Activated T-cell treated with anti-CD3 and anti-CD28 coated beads for 24 hours (primary cell): ENCODE measurements around the gene ANKRD1.
A peak's percentile ranks its signal among the peaks of the same experiment; 100 is the strongest.
"Not testable (repeated sequence)": the region's sequence is repeated elsewhere in the genome, so short reads cannot be mapped to it uniquely, and the experiment has no call there.

Experiments used
- DNase-seq: peaks from one replicate; pipeline ENCODE4 v3.0.0-alpha.2; 2020; ENCODE audit warnings: low read depth

ANKRD1 gene

DNA sequence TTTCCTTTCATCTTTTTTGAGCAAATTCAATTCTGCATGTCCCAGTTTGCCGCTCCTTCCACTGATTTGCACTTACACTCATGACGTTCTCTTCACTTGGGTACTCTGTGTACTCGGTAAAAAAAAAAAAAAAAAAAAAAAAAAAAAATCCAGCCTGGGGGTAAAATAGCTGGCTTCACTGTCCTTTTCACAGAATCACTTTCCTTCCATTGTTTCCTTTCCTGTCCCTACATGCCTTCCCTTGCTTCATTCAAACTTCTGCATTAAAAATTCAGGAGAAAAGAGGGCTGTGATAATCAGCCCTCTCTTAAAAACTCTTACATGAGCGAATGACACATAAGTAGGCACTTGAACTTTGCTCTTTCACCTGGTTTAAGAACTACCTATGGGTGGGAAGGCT, 8.7 kb downstream of the ANKRD1 start:
- no peak for DNase-seq

DNA sequence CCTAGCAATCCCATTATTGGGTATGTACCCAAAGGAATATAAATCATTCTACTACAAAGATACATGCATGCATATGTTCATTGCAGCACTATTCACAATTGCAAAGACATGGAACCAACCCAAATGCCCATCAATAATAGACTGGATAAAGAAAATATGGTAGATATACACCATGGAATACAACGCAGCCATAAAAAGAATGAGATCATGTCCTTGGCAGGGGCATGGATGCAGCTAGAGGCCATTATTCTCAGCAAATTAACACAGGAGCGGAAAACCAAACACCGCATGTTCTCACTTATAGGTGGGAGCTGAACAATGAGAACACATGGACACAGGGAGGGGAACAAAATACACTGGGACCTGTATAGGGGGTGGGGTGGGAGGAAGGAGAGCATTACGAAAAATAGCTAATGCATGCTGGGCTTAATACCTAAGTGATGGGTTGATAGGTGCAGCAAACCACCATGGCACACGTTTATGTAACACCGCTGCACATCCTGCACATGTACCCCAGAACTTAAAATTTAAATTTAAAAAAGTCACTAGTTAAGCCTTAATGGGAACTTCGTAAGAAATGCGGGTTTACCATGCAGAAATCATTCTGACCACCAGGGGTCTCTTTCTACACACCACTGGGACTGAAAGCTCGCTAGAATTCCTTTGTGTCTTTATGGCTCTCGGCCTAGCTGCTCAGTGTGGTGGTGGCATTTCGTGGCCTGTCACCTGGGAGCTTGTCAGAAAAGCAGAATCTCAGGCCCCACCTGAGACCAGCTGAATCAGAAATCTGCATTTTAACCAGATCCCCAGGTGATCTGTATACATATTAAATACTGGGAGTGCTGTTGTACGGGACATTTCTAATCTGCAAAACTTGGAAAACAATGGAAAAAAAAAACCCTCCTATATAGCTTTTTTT, 9.5 kb downstream of the ANKRD1 start:
- DNase-seq = peak; percentile 38

DNA sequence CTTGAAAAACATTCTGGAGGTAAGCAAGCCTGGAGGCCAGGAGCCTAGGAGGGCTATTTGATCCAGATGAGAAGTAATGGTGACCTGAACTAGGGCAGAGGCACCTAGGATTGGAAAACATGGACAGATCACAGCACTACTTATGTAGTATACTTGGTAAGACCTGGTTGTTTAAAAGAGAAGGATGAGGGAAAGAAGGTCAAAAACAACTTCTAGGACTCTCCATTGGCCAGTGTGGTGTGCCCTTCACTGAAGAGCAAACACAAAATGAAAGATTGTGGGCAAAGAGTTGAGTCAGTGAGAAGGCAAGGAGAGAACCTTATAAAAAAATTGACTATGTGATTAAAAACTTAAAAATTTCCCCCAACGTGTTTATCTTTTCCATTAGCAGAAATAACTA, 14.3 kb downstream of the ANKRD1 start:
- DNase-seq = no peak

DNA sequence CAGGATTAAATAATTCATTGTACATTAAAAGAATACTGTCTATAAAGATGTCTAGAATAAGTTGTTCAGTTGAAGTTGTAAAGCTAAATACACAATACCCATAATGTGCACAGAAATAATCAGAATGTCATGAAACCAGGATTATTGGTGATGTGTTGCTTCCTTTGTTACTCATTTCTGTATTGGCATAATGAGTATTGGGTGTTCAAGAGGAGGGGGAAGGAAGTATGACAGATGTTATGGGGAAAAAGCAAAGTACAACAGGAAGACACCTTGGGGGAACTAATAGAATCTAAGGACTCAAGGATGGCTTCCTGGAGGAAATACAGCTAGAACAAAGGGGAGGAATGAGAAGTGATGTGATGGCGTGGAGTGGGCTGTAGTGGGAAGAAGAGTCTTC, 15.0 kb downstream of the ANKRD1 start:
- no peak for DNase-seq

DNA sequence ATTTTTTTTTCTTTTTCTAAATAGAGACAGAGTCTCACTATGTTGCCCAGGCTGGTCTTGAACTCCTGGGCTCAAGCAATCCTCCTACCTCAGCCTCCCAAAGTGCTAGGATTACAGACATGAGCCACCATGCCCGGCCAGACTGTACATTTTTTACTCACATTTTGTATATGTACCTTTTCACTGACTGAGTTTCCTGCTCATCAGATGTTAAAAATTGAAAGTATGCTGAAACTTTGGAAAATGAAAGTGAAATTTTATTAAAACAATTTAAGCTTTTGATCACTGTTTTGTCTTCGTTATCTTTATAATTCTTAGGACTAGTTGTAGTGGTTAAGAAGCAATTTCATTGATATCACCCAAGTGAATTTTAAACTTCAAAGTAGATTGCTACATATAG, 24.0 kb downstream of the ANKRD1 start:
- DNase-seq = not testable (repeated sequence)

DNA sequence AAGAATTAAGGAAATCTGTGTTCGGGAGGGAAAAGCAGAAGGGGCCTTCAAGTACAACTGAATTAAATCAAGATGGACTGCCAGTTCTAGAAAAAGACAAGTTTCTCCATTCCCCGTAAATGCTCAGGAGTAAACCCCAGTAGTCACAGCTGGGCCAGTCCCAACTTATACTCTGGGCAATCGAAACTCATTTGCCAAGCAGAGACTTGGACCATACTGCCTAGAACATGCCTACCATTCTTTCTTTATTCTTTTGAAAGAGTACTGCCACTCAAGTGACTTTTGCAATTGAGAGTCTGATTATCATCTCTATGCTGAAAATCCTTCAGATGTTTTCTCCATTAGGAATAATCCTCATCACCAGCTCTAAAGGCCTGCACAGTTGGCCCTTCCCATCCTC, 27.7 kb downstream of the ANKRD1 start:
- DNase-seq = no peak

DNA sequence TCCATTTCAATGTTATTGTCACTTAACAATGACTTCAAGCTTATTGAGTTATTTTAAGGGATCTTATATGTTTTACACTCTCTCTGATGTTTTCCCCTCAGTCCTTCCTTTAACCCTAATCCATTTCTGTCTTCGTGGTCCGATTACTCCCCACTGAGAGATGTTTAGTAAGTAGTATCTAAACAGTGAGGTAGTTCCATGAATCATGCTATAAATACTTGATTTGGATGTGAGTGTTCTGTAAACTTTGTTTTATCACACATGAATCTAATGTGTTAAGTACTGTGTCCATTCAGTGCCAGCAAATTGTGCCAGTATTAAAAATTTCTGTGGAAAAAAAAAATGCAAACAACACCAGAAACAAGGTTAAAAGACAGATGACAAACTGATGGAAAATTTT, 30.5 kb downstream of the ANKRD1 start:
- no peak for DNase-seq

DNA sequence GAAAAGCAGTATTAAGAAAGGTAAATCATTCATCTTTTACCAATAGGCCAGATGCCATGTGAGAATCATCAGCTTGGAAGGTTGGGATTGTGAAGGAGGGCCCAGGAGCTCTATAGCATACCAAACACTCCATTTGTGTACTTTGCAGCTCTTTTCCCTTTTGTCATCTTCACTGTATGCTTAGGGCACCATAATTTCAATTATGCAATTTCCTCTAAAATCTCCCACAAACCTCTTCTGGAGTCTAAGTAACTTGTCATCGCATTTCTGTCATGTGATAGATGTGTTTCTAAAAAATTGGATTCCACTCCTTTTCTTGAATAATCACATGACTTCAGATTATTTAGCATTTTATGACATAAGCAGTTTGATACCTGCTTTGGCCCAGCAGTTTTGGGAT, 31.3 kb downstream of the ANKRD1 start:
- no peak for DNase-seq

DNA sequence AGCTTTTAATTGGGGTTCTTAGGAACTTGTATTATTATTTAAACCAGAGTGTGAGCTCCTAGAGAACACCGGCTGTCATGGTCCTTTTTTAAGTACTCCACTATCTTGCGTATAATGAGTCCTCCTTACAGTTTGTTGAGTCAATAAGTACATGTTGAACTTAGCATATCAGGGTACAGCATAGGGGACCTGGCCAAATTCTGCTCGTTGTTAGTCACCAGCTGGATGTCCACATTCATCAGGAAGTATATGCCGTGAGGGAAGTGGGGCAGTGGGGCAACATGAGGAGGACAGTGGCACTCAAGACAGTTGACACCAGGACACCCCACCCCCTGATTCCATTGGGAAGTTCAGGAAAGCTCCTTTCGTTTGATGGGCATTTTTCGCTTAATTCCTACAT, 32.5 kb downstream of the ANKRD1 start:
- DNase-seq = no peak

DNA sequence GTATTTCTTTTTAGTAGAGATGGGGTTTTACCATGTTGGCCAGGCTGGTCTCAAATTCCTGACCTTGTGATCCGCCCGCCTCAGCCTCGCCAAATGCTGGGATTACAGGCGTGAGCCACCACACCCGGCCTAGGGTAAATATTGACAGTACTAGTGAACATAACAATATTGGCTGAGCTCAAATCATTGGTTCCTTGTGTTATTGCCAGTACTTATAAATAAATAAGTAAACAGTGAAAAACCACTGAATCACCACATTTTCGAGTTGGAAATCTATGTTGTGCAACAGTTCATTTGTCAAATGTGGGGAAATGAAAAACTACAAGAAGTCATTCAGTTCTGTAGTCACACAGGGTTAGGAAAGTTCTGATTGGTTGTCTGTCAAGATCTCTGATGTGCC, 33.3 kb downstream of the ANKRD1 start:
- DNase-seq = no peak

DNA sequence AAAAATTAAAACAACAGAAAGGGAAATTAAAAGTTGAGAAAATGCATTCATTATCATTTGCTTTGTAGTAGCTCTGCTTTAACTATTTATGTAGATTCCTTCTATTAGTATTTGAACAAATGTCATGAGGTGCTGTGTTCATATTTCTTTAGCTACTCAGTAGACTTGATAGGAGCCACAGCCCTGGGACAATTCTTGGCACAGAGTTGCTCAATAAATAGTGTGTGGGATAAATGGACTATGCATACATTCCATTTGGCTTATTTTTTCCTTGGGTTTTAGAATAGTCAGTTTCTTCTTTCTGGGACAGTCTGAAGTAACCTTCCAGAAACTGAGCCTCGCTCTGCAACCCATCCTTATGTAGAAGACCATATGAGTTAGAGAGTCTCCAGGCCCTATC, 35.7 kb downstream of the ANKRD1 start:
- DNase-seq = no peak

DNA sequence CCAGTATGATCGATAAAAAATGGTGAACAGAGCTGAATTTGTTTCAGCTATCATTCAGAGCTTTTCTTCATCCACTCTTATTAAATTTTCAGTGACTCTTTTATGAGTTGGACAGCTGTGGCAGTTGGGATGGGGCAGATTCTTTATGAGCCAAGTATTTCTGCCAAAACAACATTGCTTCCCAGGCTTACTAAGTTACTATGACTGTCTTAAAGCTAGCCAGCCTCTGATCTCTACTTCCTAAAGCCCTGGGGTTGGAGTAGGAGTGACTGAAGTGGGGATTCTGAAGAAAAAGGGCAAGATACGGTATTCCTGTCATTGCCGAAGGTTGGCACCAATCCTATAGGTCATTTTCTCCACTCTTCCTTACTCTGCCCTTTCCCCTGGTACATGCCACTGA, 36.5 kb downstream of the ANKRD1 start:
- DNase-seq = no peak

DNA sequence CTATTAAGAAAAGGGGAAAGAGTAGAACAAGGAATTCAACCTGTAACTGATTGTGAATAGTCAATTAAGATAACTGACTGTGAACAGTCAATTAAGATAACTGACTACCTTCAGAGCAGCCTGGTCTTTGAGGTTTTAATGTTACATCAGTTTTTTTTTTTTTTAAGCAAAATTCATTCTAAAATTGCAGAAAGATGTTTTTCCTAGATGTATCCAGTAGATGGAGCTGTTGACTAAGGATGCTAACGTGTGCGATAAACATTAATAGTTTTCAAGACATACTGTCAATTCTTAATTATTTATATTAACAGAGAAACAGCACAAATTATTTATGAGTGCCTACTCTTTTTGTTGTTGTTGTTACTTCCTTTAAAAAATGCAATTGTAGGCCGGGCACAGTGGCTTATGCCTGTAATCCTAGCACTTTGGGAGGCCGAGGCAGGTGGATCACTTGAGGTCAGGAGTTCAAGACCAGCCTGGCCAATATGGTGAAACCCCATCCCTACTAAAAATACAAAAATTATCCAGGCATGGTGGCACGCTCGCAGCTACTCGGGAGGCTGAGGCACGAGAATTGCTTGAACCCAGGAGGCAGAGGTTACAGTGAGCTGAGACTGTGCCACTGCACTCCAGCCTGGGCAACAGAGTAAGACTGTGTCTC, 40.7 kb downstream of the ANKRD1 start:
- DNase-seq = not testable (repeated sequence)

DNA sequence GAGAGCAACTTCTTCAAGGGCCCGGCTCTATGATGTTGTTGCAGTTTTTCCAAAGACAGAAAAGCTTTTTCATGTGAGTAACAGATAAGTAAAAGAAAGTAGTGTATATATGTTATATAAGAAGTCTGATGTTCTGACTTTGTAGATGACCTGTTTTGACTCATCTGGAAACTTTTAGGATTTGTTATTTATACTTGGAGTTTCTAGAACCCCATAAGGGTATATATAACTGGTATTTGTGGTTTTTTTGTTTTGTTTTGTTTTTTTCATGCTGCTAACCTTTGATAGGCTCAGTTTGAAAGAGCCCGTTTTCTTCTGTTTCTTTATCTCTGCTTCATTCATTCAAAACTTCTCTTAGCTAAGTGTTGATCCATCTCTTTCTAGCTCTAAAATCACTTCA, 41.8 kb downstream of the ANKRD1 start:
- DNase-seq = no peak

DNA sequence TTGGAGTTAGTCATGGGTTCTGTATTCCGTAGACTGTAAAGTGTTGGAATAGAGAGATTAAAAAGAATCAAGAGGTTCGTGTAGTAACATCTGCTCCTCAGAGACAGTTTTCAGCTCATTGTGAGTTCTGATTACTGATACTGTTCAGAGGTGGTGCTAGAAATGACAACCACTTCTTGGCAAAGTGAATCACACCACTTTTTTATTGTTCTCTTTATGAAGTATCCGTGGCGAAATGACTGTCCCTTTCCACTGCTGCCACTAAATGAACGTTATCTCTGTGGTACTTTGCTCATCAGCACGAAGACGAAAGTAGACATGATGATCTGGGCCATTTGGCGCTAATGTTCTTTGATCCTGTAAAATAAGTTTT, 48.3 kb downstream of the ANKRD1 start:
- DNase-seq = no peak

DNA sequence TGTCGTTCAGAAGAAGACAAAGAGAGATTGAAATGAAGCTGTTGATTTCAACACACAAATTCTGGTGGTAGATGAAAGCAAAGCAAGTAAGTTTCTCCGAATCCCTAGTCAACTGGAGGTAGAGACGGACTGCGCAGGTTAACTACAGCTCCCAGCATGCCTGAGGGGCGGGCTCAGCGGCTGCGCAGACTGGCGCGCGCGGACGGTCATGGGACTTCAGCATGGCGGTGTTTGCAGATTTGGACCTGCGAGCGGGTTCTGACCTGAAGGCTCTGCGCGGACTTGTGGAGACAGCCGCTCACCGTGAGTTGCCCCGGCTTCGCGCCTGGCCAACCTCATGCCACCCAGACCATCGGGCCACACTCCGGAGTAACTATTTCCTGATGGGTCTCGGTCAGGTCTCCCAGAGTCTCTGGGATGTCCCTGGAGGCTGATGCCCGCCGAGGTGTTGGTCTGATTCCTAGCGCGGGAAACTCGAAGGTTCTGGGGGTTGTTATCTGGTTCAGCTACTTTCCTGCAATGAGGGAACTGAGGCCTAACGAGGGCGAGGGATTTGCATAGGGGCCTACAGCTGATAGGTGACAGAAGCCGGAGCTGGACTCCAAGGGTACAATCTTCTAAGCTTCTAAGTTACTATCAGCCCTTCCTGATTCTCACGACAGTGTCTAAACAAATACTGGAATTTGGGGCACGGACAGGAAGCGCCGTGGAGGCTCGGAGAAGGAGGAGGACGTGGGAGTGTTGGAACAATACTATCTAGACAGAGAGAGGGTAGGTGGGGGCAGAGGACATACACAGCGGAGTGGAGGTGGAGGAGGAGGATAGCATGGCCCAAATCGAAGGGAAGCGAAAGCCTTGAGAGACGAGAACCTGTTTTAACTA, 48.9 kb downstream of the ANKRD1 start, which contains the start of gene RPP30:
Gene RPP30, plus strand, starts transcription at position 209 of the 882 bp plus-strand sequence. Its CDS starts 13 bp downstream, at position 222.
- peak; percentile 78 for DNase-seq

DNA sequence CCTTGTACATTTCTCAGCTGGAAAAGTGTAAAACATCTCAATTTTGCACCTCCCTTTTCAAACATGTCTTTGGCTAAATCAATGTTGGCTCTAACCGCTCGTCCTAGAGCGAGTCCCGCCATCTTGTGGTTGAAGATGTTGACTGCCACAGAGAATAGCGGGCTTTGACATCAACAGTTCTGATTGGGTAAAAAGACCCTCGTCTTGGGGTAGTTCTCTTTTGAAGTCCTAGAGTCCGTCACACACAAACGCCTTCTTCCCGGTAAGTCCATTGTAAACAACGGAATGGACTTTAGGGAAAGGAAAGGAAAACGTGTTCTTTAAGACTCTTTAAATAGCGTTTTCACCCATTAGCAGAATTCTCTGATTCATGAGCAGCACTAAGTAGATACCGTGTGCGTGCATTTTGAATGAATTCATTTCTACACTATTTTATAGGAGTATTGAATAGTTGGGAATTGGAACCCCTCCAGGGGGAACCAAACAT, 49.6 kb downstream of the ANKRD1 start:
- DNase-seq = peak; percentile 30

DNA sequence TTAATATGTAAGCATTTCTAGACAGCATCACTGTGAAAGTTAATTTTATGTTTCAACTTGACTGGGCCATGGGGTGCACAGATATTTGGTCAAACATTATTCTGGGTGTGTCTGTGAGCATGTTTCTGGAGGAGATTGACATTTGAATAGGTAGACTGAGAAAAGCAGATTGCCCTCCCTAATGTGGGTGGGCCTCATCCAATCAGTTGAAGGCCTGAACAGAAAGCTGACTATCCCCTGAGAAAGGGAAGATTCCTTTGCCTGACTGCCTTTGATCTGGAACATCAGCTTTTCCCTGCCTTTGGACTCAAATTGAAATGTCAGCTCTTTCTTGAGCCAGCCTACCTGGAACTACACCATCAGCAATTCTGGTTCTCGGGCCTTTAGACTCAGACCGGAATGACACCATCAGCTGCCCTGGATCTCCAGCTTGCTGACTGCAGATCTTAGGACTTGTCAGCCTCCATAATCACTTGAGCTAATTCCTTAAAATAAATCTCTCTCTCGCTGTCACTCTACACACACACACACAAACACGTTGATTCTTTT, 54.8 kb downstream of the ANKRD1 start:
- no peak for DNase-seq

DNA sequence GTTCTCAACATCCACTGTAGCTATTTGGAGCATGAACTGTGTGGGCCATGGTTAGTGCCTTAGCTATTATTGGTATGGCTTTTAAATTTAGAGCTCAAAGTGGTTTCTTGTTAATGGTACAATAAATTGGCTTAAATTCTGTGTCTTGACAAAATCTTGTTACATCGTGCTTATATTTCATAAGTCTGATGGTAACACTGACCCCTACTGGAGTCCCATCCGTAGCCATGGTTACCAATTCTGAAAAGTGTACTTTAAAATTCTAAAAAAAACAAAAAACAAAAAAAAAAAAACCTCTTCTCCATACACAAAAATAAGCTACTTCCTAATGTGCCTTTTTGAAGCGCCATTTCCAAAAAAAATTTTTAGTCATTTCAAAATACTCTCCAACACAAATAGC, 55.5 kb downstream of the ANKRD1 start:
- DNase-seq = no peak

DNA sequence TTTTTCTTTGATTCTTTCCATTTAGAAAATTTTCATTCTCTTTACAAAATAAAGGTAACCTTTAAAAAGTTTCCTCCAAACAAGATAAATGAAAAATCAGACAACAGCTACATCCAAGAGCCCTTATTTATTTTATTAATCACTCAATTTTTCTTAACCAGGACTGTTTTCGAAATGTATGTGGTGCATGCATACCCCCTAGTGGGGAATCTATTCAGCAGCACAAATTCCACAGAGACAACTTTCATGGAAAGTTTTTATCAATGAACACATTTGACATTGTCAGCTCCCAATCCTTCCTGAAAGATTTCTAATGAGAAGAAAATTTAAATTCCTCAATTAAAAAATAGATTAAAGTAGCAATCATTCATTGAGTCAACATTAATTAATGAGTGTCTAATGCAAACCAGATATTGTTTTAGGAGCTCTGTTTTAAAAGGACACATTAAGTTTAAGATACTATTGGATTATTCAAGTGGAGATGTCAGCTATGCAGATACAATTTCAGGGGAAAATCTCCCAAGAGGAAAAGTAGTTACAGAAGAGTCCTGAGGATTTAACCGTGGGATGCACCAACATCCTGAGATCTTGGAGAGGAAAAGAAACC, 57.9 kb downstream of the ANKRD1 start:
- DNase-seq = no peak
